ENCODE results near the gene LAMA4.

- TF ChIP-seq EP300 (conservative IDR thresholded peaks at IDR 0.05; ENCODE audit: poor library complexity, severe bottlenecking), result no peak
- no peak for TF ChIP-seq POLR2AphosphoS5 (IDR thresholded peaks at IDR 0.05)
- TF ChIP-seq REST (IDR thresholded peaks at IDR 0.05; ENCODE audit: borderline replicate concordance), result no peak
- TF ChIP-seq CTCF (IDR thresholded peaks at IDR 0.05; ENCODE audit: poor library complexity, severe bottlenecking), result no peak
- no peak for TF ChIP-seq MXI1 (conservative IDR thresholded peaks at IDR 0.05; ENCODE audit: poor library complexity, severe bottlenecking)
- no peak for TF ChIP-seq EZH2 (IDR thresholded peaks at IDR 0.05; ENCODE audit: borderline replicate concordance, insufficient read depth, low read length, poor library complexity, severe bottlenecking)
- no peak for TF ChIP-seq TAF1 (IDR thresholded peaks at IDR 0.05; ENCODE audit: low read depth)
These were observed 62.8 kb downstream of the LAMA4 start for GRCh38 chr6:112191509-112192020.
